Neural progenitor cell (in vitro differentiated cells): ENCODE results near the gene DOCK4. TPM values are rescaled to one million over a fixed set of nuclear protein-coding genes. Genes with fewer than 3 reads are reported as not detected.
A peak's percentile ranks its signal among the peaks of the same experiment; 100 is the strongest.

Source experiments
- DNase-seq: peaks from one replicate; pipeline ENCODE4 v3.0.0-alpha.2; 2016; ENCODE audit warnings: low spot score
- H2AFZ ChIP-seq: fragments of 200-600 bp; sonication (generic); replicated peaks from 2 replicates; pipeline ENCODE4 v1.6.1; 2016; ENCODE audit warnings: antibody characterized with exemption
- H3F3A ChIP-seq: fragments of 200-600 bp; sonication (generic); 2 replicates; pipeline ENCODE4 v1.6.1; 2016; ENCODE audit warnings: antibody characterized with exemption, low read depth
- H3K27ac ChIP-seq: fragments of 200-600 bp; sonication (generic); 2 replicates; pipeline ENCODE4 v1.5.1; 2016; ENCODE audit warnings: mild to moderate bottlenecking
- H3K27me3 ChIP-seq: fragments of 200-600 bp; sonication (generic); 2 replicates; pipeline ENCODE4 v1.6.1; 2016; ENCODE audit warnings: mild to moderate bottlenecking, moderate library complexity
- H3K36me3 ChIP-seq: fragments of 200-600 bp; sonication (generic); 2 replicates; pipeline ENCODE4 v1.5.1; 2016
- H3K4me1 ChIP-seq: fragments of 200-600 bp; sonication (generic); 2 replicates; pipeline ENCODE4 v1.6.1; 2016; ENCODE audit warnings: mixed run types
- H3K4me2 ChIP-seq: fragments of 200-600 bp; sonication (generic); 2 replicates; pipeline ENCODE4 v1.6.1; 2016
- H3K4me3 ChIP-seq: fragments of 200-600 bp; sonication (generic); 2 replicates; pipeline ENCODE4 v1.5.1; 2016
- H3K79me2 ChIP-seq: fragments of 200-600 bp; sonication (generic); 2 replicates; pipeline ENCODE4 v1.6.1; 2016; ENCODE audit warnings: low read depth
- H3K9ac ChIP-seq: fragments of 200-600 bp; sonication (generic); 2 replicates; pipeline ENCODE4 v1.6.1; 2016
- H3K9me3 ChIP-seq: fragments of 200-600 bp; sonication (generic); 2 replicates; pipeline ENCODE4 v1.5.1; 2016; ENCODE audit warnings: low read depth
- H4K20me1 ChIP-seq: fragments of 200-600 bp; sonication (generic); 2 replicates; pipeline ENCODE4 v1.6.1; 2016; ENCODE audit warnings: low read depth
- H3K27ac Mint-ChIP-seq: 3 replicates; pipeline ENCODE4 v1.8.0; 2021; ENCODE audit warnings: mixed read lengths
- H3K27me3 Mint-ChIP-seq: 2 replicates; pipeline ENCODE4 v1.8.0; 2022; ENCODE audit warnings: low read depth, mild to moderate bottlenecking, inconsistent platforms, moderate library complexity, mixed read lengths; ENCODE audit not compliant: insufficient read depth
- H3K36me3 Mint-ChIP-seq: 3 replicates; pipeline ENCODE4 v1.8.0; 2021; ENCODE audit warnings: mixed read lengths
- H3K4me1 Mint-ChIP-seq: 3 replicates; pipeline ENCODE4 v1.8.0; 2021; ENCODE audit warnings: mixed read lengths
- H3K4me3 Mint-ChIP-seq: 3 replicates; pipeline ENCODE4 v1.8.0; 2021; ENCODE audit warnings: mild to moderate bottlenecking, moderate library complexity, mixed read lengths
- H3K9me3 Mint-ChIP-seq: 3 replicates; pipeline ENCODE4 v1.8.0; 2020; ENCODE audit warnings: mixed read lengths
- EZH2 ChIP-seq: fragments of 200-600 bp; sonication (generic); IDR thresholded peaks from 2 replicates; pipeline ENCODE4 v1.6.1; 2017; ENCODE audit warnings: antibody characterized with exemption, mild to moderate bottlenecking, moderate library complexity
- EZH2phosphoT487 ChIP-seq: fragments of 200-600 bp; sonication (generic); IDR thresholded peaks from 2 replicates; pipeline ENCODE4 v1.6.1; 2017; ENCODE audit warnings: antibody characterized with exemption
- total RNA-seq: library from RNA; depleted of rRNA; stranded (reverse); fragments of >200 nt; gene quantifications from 2 replicates; pipeline ENCODE4 v1.2.3, GENCODE V29; 2015; ENCODE audit warnings: low replicate concordance
- TF ChIP-seq, protein P1 (sequence below): fragments of 200-600 bp; sonication (generic); IDR thresholded peaks from 2 replicates; pipeline ENCODE4 v1.5.1; 2017; ENCODE audit warnings: antibody characterized with exemption, mild to moderate bottlenecking

Gene DOCK4
- total RNA-seq, 1 donor from 2014 or later: 11.4 TPM

DNA sequence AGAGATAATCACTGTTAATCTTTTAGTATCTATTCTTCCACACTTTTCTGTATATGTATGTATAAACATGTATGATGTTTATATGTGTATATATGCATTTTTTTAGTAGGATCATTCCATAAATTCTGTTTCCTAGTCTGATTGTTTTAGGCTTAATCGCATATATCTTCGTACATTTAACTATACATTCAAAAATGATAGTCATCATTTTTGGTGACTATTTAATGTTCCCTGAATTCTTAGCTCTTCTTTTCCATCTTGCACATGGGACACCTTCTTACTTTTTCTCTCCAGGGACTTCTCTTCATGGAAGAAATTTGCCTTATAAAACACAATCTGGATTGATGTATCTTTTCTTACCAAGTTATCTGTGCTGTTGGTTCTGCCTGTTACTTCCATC is 42.4 kb upstream of the DOCK4 start:
- no peaks in the 10 kb centered on the region for H3K36me3 ChIP-seq
- no peaks in the 10 kb centered on the region for H3F3A ChIP-seq
- Mint-ChIP-seq H3K4me1 (peaks cover 6% of the 10 kb centered on the region), H3K9me3 (no peaks in the 10 kb centered on the region), H3K4me3 (no peak overlapping the region), H3K27me3 (no peaks in the 10 kb centered on the region), H3K27ac (no peak overlapping the region), H3K36me3 (peaks cover 2% of the 10 kb centered on the region)
- no peaks in the 10 kb centered on the region for H3K9me3 ChIP-seq
- H3K9ac ChIP-seq: no peak overlapping the region
- H3K27ac ChIP-seq: no peak overlapping the region
- peaks cover 37% of the 10 kb centered on the region for H3K4me1 ChIP-seq
- H3K27me3 ChIP-seq: peaks cover 37% of the 10 kb centered on the region
- peaks cover 28% of the 10 kb centered on the region for H4K20me1 ChIP-seq
- peaks cover 9% of the 10 kb centered on the region for H3K79me2 ChIP-seq
- TF ChIP-seq, protein P1, sequence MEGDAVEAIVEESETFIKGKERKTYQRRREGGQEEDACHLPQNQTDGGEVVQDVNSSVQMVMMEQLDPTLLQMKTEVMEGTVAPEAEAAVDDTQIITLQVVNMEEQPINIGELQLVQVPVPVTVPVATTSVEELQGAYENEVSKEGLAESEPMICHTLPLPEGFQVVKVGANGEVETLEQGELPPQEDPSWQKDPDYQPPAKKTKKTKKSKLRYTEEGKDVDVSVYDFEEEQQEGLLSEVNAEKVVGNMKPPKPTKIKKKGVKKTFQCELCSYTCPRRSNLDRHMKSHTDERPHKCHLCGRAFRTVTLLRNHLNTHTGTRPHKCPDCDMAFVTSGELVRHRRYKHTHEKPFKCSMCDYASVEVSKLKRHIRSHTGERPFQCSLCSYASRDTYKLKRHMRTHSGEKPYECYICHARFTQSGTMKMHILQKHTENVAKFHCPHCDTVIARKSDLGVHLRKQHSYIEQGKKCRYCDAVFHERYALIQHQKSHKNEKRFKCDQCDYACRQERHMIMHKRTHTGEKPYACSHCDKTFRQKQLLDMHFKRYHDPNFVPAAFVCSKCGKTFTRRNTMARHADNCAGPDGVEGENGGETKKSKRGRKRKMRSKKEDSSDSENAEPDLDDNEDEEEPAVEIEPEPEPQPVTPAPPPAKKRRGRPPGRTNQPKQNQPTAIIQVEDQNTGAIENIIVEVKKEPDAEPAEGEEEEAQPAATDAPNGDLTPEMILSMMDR: no peak
- TF ChIP-seq EZH2phosphoT487 (no peak), EZH2 (no peak)
- DNase-seq: no peak
- no peak overlapping the region for H3K4me3 ChIP-seq
- no peak overlapping the region for H3K4me2 ChIP-seq
- no peak overlapping the region for H2AFZ ChIP-seq

DNA sequence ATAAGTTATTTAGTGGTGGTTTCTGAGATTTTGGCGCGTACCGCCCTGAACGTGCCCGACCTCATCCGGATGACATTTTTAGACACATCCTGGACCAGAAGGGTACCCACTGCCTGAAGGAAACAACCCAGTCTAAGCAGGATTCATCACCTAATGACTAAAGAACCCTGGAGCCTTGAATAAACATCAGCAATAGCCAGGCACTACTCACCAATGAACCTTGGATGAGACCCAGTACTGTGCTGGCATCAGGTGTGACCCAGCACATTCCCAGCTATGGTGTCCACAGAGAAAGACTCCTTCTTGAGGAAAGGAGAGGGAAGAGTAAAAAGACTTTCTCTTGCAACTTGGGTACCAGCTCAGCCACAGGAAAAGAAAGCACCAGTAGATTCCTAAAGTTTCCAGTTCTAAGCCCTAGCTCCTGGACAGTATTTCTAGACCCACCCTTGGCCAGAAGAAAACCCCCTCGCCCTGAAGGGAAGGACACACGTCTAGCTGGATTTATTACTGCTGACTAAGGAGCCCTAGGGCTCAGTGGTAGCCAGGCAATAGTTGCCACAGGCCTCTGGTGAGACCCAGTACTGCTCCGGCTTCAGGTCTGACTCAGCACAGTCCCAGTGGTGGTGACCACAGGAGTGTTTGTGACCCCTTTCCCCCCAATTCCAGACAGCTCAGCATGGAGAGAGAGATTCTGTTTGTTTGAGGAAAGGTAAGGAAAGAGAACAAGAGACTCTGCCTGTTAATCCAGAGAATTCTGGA is 32.8 kb upstream of the DOCK4 start:
- no peak overlapping the region for H2AFZ ChIP-seq
- peaks cover 24% of the 10 kb centered on the region for H3K79me2 ChIP-seq
- Mint-ChIP-seq H3K9me3 (peaks cover 10% of the 10 kb centered on the region), H3K27me3 (no peaks in the 10 kb centered on the region), H3K4me3 (no peak overlapping the region), H3K27ac (no peak overlapping the region), H3K4me1 (no peaks in the 10 kb centered on the region), H3K36me3 (peaks cover 3% of the 10 kb centered on the region)
- peak overlapping the region; percentile 4 for H3K27ac ChIP-seq
- no peak overlapping the region for H3K9ac ChIP-seq
- no peaks in the 10 kb centered on the region for H3K4me1 ChIP-seq
- H3K9me3 ChIP-seq: no peaks in the 10 kb centered on the region
- no peaks in the 10 kb centered on the region for H3K36me3 ChIP-seq
- no peaks in the 10 kb centered on the region for H3F3A ChIP-seq
- H3K4me2 ChIP-seq: no peak overlapping the region
- no peaks in the 10 kb centered on the region for H3K27me3 ChIP-seq
- no peaks in the 10 kb centered on the region for H4K20me1 ChIP-seq
- H3K4me3 ChIP-seq: no peak overlapping the region
- TF ChIP-seq EZH2phosphoT487: no peak
- TF ChIP-seq, protein P1: no peak
- no peak for TF ChIP-seq EZH2
- no peak for DNase-seq

- H3K27me3 Mint-ChIP-seq: no peaks in the 10 kb centered on the region
- no peak overlapping the region for H3K4me3 ChIP-seq
- H3K4me3 Mint-ChIP-seq: no peak overlapping the region
- H3K4me1 ChIP-seq: no peaks in the 10 kb centered on the region
- no peak overlapping the region for H3K27ac ChIP-seq
- H3K36me3 ChIP-seq: no peaks in the 10 kb centered on the region
- peaks cover 10% of the 10 kb centered on the region for H3K9me3 Mint-ChIP-seq
- H3K27ac Mint-ChIP-seq: no peak overlapping the region
- TF ChIP-seq EZH2 (no peak), EZH2phosphoT487 (no peak)
- TF ChIP-seq, protein P1: no peak
- peaks cover 31% of the 10 kb centered on the region for H3K79me2 ChIP-seq
- no peak for DNase-seq
- no peaks in the 10 kb centered on the region for H3K4me1 Mint-ChIP-seq
- H3F3A ChIP-seq: no peaks in the 10 kb centered on the region
- H3K27me3 ChIP-seq: no peaks in the 10 kb centered on the region
- no peak overlapping the region for H3K4me2 ChIP-seq
- H2AFZ ChIP-seq: no peak overlapping the region
- peaks cover 3% of the 10 kb centered on the region for H3K36me3 Mint-ChIP-seq
- H3K9ac ChIP-seq: no peak overlapping the region
- H3K9me3 ChIP-seq: no peaks in the 10 kb centered on the region
- H4K20me1 ChIP-seq: no peaks in the 10 kb centered on the region
These were observed 32.1 kb upstream of the DOCK4 start for GRCh38 chr7:112238330-112238729.
